ENCODE data around the gene AP1S2. TPM values are rescaled to one million over a fixed set of nuclear protein-coding genes. Genes with fewer than 3 reads are reported as not detected.
"Not testable (repeated sequence)": the region's sequence is repeated elsewhere in the genome, so short reads cannot be mapped to it uniquely, and the experiment has no call there.

The AP1S2 gene
- total RNA-seq, 1 experiment from 2014 or later: 19.9 TPM

GRCh38 chrX:15834053-15834452 is 20.6 kb downstream of the AP1S2 start:
- Histone ChIP-seq H3K27ac (ENCODE audit: low read depth, low read length) (no peak overlapping the region), H3K27me3 (ENCODE audit: insufficient read depth, low read length) (no peaks in the 10 kb centered on the region), H3K4me1 (ENCODE audit: control insufficient read depth in 1 of 2, insufficient read depth in 2 of 2, low read length in 2 of 2) (no peaks in the 10 kb centered on the region), H3K9me3 (ENCODE audit: control insufficient read depth in 1 of 2, insufficient read depth in 1 of 2, low read depth in 1 of 2, low read length in 2 of 2) (no peaks in the 10 kb centered on the region), H3K4me2 (ENCODE audit: low read length) (no peak overlapping the region), H2AFZ (ENCODE audit: low read depth, low read length, poor library complexity, severe bottlenecking) (no peak overlapping the region), H3K36me3 (ENCODE audit: control insufficient read depth in 1 of 2, insufficient read depth in 2 of 2, low read length in 2 of 2) (no peaks in the 10 kb centered on the region), H3K9me2 (ENCODE audit: insufficient read depth) (no peaks in the 10 kb centered on the region), H4K20me1 (ENCODE audit: insufficient read depth) (no peaks in the 10 kb centered on the region), H3K9ac (ENCODE audit: low read length) (no peak overlapping the region), H3K4me3 (replicated peaks in 1 of 2; ENCODE audit: low read depth in 1 of 2, low read length in 2 of 2) (no peak overlapping the region), H3K79me2 (ENCODE audit: insufficient read depth, low read length) (no peaks in the 10 kb centered on the region)
- DNase-seq (ENCODE audit: low read depth, low spot score) (no peak), ATAC-seq (no peak)
- TF ChIP-seq POLR2A (IDR thresholded peaks at IDR 0.05; ENCODE audit: borderline replicate concordance, extremely low read depth, insufficient read depth, insufficient read length) (no peak), CTCF (IDR thresholded peaks at IDR 0.05 in 2 of 3, conservative IDR thresholded peaks at IDR 0.05 in 1 of 3; ENCODE audit: borderline replicate concordance in 1 of 3, insufficient read depth in 1 of 3, low read depth in 2 of 3, low read length in 2 of 3) (no peak), YY1 (IDR thresholded peaks at IDR 0.05; ENCODE audit: extremely low read depth, insufficient replicate concordance, low read depth, low read length) (no peak), ZBTB33 (IDR thresholded peaks at IDR 0.05; ENCODE audit: extremely low read depth, insufficient replicate concordance, low read length) (no peak), FOSL1 (IDR thresholded peaks at IDR 0.05; ENCODE audit: low read depth) (no peak), JUND (IDR thresholded peaks at IDR 0.05) (no peak), RAD21 (IDR thresholded peaks at IDR 0.05; ENCODE audit: low read depth) (no peak), EZH2 (IDR thresholded peaks at IDR 0.05) (no peak), POLR2AphosphoS5 (IDR thresholded peaks at IDR 0.05; ENCODE audit: low read depth, low read length) (no peak), SIN3A (IDR thresholded peaks at IDR 0.05; ENCODE audit: low read depth) (no peak), ZFX (IDR thresholded peaks at IDR 0.05) (no peak)
- BruUV-seq (replicated peaks): no TSS peak
- intact Hi-C loops (cut with micrococcal nuclease): no loop called here
- POLR2A ChIA-PET: no interaction called here
- RAD21 ChIA-PET (ENCODE audit: low non-redundant PET in 1 of 2, low total read pairs in 2 of 2, uncharacterized antibody in 2 of 2, unreplicated experiment in 2 of 2): no interaction called here
- CTCF ChIA-PET: no interaction called here

- H3K4me1 ChIP-seq (ENCODE audit: control insufficient read depth in 1 of 2, insufficient read depth in 2 of 2, low read length in 2 of 2); RAD21 ChIA-PET (ENCODE audit: low non-redundant PET in 1 of 2, low total read pairs in 2 of 2, uncharacterized antibody in 2 of 2, unreplicated experiment in 2 of 2); H2AFZ ChIP-seq (ENCODE audit: low read depth, low read length, poor library complexity, severe bottlenecking); CTCF ChIA-PET; H3K9me2 ChIP-seq (ENCODE audit: insufficient read depth); H3K36me3 ChIP-seq (ENCODE audit: control insufficient read depth in 1 of 2, insufficient read depth in 2 of 2, low read length in 2 of 2); H3K4me2 ChIP-seq (ENCODE audit: low read length); H3K27ac ChIP-seq (ENCODE audit: low read depth, low read length); H3K9ac ChIP-seq (ENCODE audit: low read length); H3K79me2 ChIP-seq (ENCODE audit: insufficient read depth, low read length); ATAC-seq; POLR2A ChIA-PET; intact Hi-C loops (cut with micrococcal nuclease); BruUV-seq (replicated peaks); H4K20me1 ChIP-seq (ENCODE audit: insufficient read depth); DNase-seq (ENCODE audit: low read depth, low spot score); H3K9me3 ChIP-seq (ENCODE audit: control insufficient read depth in 1 of 2, insufficient read depth in 1 of 2, low read depth in 1 of 2, low read length in 2 of 2); H3K27me3 ChIP-seq (ENCODE audit: insufficient read depth, low read length); H3K4me3 ChIP-seq (replicated peaks in 1 of 2; ENCODE audit: low read depth in 1 of 2, low read length in 2 of 2): not testable (repeated sequence)
Measured at GRCh38 chrX:15831347-15831746, 23.3 kb downstream of the AP1S2 start.

All from HCT116 (cell line).